ENCODE measurements around the gene ELL2. TPM values are rescaled to one million over a fixed set of nuclear protein-coding genes. Genes with fewer than 3 reads are reported as not detected.

Gene ELL2
- total and polyA plus RNA-seq, 2 of the 13 experiments (the other 11 are each of a cell fraction or from before 2014, with no cell fraction given), result 78.9 to 97.1 TPM

DNA sequence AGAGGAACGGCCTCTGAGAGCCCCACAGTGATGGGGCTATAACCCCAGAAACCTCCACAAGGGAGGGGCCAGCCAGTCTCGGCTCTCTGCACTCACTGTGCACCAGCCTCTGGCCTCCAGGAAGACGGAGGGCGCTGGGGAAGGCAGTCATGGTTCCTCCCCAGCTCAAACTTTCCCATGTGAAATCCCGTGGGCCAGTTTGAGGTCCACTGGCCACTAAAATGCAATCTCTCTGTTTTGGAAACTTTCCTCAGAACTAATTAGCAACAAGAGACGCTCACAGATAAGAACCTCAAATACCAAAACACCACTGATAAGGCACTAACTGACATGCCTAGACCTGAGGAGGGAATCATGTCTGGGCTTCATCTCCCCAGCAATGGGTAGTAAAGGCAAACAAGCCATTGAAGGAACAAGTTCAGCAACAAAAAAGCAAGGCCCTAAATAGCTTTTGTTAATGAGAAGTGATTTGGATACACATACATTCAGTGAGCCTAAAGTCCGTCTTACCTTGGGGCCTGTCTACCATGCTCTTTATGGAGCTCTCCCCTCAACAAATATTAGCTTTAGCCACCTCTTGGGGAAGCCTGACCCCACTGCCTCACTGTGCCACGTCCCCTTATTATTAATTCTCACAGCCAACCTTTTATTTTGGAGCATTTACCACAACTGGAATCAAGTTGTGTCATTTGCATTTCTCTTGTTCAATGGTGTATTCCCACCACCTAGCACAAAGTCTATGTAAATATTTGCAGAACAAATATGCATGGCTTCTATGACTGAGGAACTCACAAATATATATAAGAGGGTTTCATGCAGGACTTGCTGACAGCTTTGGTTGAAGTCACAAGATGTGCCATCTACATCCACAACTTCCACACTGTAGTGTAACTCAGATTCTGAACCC lies 83.0 kb downstream of the ELL2 start (continued):
- TF ChIP-seq, protein P1, sequence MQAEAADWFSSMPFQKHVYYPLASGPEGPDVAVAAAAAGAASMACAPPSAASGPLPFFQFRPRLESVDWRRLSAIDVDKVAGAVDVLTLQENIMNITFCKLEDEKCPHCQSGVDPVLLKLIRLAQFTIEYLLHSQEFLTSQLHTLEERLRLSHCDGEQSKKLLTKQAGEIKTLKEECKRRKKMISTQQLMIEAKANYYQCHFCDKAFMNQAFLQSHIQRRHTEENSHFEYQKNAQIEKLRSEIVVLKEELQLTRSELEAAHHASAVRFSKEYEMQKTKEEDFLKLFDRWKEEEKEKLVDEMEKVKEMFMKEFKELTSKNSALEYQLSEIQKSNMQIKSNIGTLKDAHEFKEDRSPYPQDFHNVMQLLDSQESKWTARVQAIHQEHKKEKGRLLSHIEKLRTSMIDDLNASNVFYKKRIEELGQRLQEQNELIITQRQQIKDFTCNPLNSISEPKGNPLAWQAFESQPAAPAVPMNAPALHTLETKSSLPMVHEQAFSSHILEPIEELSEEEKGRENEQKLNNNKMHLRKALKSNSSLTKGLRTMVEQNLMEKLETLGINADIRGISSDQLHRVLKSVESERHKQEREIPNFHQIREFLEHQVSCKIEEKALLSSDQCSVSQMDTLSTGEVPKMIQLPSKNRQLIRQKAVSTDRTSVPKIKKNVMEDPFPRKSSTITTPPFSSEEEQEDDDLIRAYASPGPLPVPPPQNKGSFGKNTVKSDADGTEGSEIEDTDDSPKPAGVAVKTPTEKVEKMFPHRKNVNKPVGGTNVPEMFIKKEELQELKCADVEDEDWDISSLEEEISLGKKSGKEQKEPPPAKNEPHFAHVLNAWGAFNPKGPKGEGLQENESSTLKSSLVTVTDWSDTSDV (CRISPR knock-in tag; IDR thresholded peaks at IDR 0.05), result no peak
- TF ChIP-seq NFE2 (CRISPR knock-in tag; IDR thresholded peaks at IDR 0.05) (no peak), PATZ1 (CRISPR knock-in tag; IDR thresholded peaks at IDR 0.05) (peak; percentile 30; the same call in 1 of the 2 replicates), CSRNP2 (CRISPR knock-in tag; conservative IDR thresholded peaks at IDR 0.05; ENCODE audit: low read depth) (no peak), ATF2 (CRISPR knock-in tag; IDR thresholded peaks at IDR 0.05) (0 out of 2 replicates have a peak, but pooled peaks have one; percentile 21), NFKBIZ (CRISPR knock-in tag; IDR thresholded peaks at IDR 0.05) (peak; percentile 86), SIX1 (CRISPR knock-in tag; IDR thresholded peaks at IDR 0.05; ENCODE audit: borderline replicate concordance) (no peak; the same call in 1 of the 2 replicates)
- TF ChIP-seq, protein P2, sequence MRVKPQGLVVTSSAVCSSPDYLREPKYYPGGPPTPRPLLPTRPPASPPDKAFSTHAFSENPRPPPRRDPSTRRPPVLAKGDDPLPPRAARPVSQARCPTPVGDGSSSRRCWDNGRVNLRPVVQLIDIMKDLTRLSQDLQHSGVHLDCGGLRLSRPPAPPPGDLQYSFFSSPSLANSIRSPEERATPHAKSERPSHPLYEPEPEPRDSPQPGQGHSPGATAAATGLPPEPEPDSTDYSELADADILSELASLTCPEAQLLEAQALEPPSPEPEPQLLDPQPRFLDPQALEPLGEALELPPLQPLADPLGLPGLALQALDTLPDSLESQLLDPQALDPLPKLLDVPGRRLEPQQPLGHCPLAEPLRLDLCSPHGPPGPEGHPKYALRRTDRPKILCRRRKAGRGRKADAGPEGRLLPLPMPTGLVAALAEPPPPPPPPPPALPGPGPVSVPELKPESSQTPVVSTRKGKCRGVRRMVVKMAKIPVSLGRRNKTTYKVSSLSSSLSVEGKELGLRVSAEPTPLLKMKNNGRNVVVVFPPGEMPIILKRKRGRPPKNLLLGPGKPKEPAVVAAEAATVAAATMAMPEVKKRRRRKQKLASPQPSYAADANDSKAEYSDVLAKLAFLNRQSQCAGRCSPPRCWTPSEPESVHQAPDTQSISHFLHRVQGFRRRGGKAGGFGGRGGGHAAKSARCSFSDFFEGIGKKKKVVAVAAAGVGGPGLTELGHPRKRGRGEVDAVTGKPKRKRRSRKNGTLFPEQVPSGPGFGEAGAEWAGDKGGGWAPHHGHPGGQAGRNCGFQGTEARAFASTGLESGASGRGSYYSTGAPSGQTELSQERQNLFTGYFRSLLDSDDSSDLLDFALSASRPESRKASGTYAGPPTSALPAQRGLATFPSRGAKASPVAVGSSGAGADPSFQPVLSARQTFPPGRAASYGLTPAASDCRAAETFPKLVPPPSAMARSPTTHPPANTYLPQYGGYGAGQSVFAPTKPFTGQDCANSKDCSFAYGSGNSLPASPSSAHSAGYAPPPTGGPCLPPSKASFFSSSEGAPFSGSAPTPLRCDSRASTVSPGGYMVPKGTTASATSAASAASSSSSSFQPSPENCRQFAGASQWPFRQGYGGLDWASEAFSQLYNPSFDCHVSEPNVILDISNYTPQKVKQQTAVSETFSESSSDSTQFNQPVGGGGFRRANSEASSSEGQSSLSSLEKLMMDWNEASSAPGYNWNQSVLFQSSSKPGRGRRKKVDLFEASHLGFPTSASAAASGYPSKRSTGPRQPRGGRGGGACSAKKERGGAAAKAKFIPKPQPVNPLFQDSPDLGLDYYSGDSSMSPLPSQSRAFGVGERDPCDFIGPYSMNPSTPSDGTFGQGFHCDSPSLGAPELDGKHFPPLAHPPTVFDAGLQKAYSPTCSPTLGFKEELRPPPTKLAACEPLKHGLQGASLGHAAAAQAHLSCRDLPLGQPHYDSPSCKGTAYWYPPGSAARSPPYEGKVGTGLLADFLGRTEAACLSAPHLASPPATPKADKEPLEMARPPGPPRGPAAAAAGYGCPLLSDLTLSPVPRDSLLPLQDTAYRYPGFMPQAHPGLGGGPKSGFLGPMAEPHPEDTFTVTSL (CRISPR knock-in tag; IDR thresholded peaks at IDR 0.05; ENCODE audit: borderline replicate concordance), result peak; percentile 91; the same call in 1 of the 2 replicates
- TF ChIP-seq, protein P3, sequence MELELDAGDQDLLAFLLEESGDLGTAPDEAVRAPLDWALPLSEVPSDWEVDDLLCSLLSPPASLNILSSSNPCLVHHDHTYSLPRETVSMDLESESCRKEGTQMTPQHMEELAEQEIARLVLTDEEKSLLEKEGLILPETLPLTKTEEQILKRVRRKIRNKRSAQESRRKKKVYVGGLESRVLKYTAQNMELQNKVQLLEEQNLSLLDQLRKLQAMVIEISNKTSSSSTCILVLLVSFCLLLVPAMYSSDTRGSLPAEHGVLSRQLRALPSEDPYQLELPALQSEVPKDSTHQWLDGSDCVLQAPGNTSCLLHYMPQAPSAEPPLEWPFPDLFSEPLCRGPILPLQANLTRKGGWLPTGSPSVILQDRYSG (CRISPR knock-in tag; IDR thresholded peaks at IDR 0.05), result peak; percentile 66; the same call in 1 of the 2 replicates
- TF ChIP-seq, protein P4, sequence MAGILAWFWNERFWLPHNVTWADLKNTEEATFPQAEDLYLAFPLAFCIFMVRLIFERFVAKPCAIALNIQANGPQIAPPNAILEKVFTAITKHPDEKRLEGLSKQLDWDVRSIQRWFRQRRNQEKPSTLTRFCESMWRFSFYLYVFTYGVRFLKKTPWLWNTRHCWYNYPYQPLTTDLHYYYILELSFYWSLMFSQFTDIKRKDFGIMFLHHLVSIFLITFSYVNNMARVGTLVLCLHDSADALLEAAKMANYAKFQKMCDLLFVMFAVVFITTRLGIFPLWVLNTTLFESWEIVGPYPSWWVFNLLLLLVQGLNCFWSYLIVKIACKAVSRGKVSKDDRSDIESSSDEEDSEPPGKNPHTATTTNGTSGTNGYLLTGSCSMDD (CRISPR knock-in tag; IDR thresholded peaks at IDR 0.05), result 0 out of 2 replicates have a peak, but pooled peaks have one; percentile 15

Measured in HepG2 (cell line).